Uterine smooth muscle cell (primary cell): ENCODE data around the gene NODAL. TPM values are rescaled to one million over a fixed set of nuclear protein-coding genes. Genes with fewer than 3 reads are reported as not detected.

Experiments used
- total RNA-seq: library from RNA; depleted of rRNA; stranded (reverse); fragments of >200 nt; gene quantifications from 2 replicates; pipeline ENCODE4 v1.2.3, GENCODE V29; 2014

NODAL gene
- total RNA-seq: not detected in 2 replicates

GRCh38 chr10:70441161-70441894, at the start of gene NODAL:
TSS of gene NODAL (minus strand) at chr10:70441681. CDS start at chr10:70441667, 14 bp downstream.

GRCh38 chr10:70478191-70479164, 37.0 kb upstream of the NODAL start, which contains the start of gene PALD1:
TSS of gene PALD1 (plus strand) at chr10:70478767. CDS start at chr10:70525952, 47,185 bp downstream.

GRCh38 chr10:70404036-70404786, 37.3 kb downstream of the NODAL start, which contains the start of gene EIF4EBP2:
TSS of gene EIF4EBP2 (plus strand) at chr10:70404145. CDS start at chr10:70404402, 257 bp downstream.

Other genes starting within 250 kb of the NODAL start
- gene PPA1, start 208.3 kb downstream of the NODAL start, total RNA-seq: 216 and 241 TPM in 2 replicates
- gene NPFFR1, start 157.7 kb downstream of the NODAL start, total RNA-seq: not detected in 2 replicates
- gene LRRC20, start 59.1 kb downstream of the NODAL start, total RNA-seq: 11.3 and 13.9 TPM in 2 replicates
- 16.4 and 17.2 TPM in 2 replicates for gene EIF4EBP2, start 37.5 kb downstream of the NODAL start, total RNA-seq
- gene PALD1, start 37.1 kb upstream of the NODAL start, total RNA-seq: under 0.01 and 0.11 TPM in 2 replicates
- not detected in 2 replicates for gene PRF1, start 161.1 kb upstream of the NODAL start, total RNA-seq
- 4.0 and 4.8 TPM in 2 replicates for gene ADAMTS14, start 230.8 kb upstream of the NODAL start, total RNA-seq